Neural cell (in vitro differentiated cells): Measurements from ENCODE around the gene C1QC. TPM values are rescaled to one million over a fixed set of nuclear protein-coding genes. Genes with fewer than 3 reads are reported as not detected.

Experiments
- H2AFZ ChIP-seq: fragments of 200-600, 300-800 bp; sonication (generic), shearing (Covaris generic); 2 replicates; pipeline ENCODE4 v1.6.0; 2014; ENCODE audit warnings: low read depth, mild to moderate bottlenecking, antibody characterized with exemption, low read length, moderate library complexity
- H3F3A ChIP-seq: fragments of 200-600 bp; shearing (Covaris generic); 2 replicates; pipeline ENCODE4 v1.6.1; 2016; ENCODE audit warnings: mild to moderate bottlenecking, moderate library complexity, mixed read lengths, antibody characterized with exemption, low read length; ENCODE audit not compliant: insufficient read depth, poor library complexity, severe bottlenecking
- H3K27ac ChIP-seq: fragments of 200-600, 300-800 bp; sonication (generic), shearing (Covaris generic); 2 replicates; pipeline ENCODE4 v1.5.1; 2014; ENCODE audit warnings: mild to moderate bottlenecking, low read length, moderate library complexity
- H3K27me3 ChIP-seq: fragments of 300-800, 200-600 bp; sonication (generic), shearing (Covaris generic); 2 replicates; pipeline ENCODE4 v1.6.0; 2014; ENCODE audit warnings: mild to moderate bottlenecking, low read depth, low read length, moderate library complexity; ENCODE audit not compliant: insufficient read depth
- H3K36me3 ChIP-seq: fragments of 300-800, 200-600 bp; sonication (generic), shearing (Covaris generic); 2 replicates; pipeline ENCODE4 v1.5.1; 2014; ENCODE audit warnings: mild to moderate bottlenecking, antibody characterized with exemption, low read length, moderate library complexity; ENCODE audit not compliant: insufficient read depth
- H3K4me2 ChIP-seq: fragments of 300-800, 200-600 bp; sonication (generic), shearing (Covaris generic); 2 replicates; pipeline ENCODE4 v1.6.0; 2014; ENCODE audit warnings: mild to moderate bottlenecking, low read length
- H3K4me3 ChIP-seq: fragments of 300-800, 200-600 bp; sonication (generic), shearing (Covaris generic); 2 replicates; pipeline ENCODE4 v1.5.1; 2014; ENCODE audit warnings: mild to moderate bottlenecking, low read length, moderate library complexity
- H3K79me2 ChIP-seq: fragments of 200-600 bp; shearing (Covaris generic); replicated peaks from 2 replicates; pipeline ENCODE4 v1.6.0; 2014; ENCODE audit warnings: mild to moderate bottlenecking, low read length, moderate library complexity; ENCODE audit not compliant: insufficient read depth
- H3K9ac ChIP-seq: fragments of 300-800, 200-600 bp; sonication (generic), shearing (Covaris generic); 2 replicates; pipeline ENCODE4 v1.6.1; 2016; ENCODE audit warnings: mild to moderate bottlenecking, low read length, mixed read lengths
- H3K9me2 ChIP-seq: fragments of 200-600 bp; shearing (Covaris generic); 2 replicates; pipeline ENCODE4 v1.6.1; 2016; ENCODE audit warnings: mild to moderate bottlenecking, low read length, mixed read lengths; ENCODE audit not compliant: insufficient read depth
- H3K9me3 ChIP-seq: fragments of 200-600, 300-800 bp; sonication (generic), shearing (Covaris generic); 2 replicates; pipeline ENCODE4 v1.6.1; 2016; ENCODE audit warnings: mild to moderate bottlenecking, mixed run types, low read length, moderate library complexity, mixed read lengths
- H4K20me1 ChIP-seq: fragments of 200-600 bp; shearing (Covaris generic); 2 replicates; pipeline ENCODE4 v1.6.1; 2016; ENCODE audit warnings: mild to moderate bottlenecking, mixed run types; ENCODE audit not compliant: insufficient read depth
- CTCF ChIP-seq: fragments of 450-650 bp; IDR thresholded peaks from 2 replicates; pipeline ENCODE4 v1.5.1; 2014; ENCODE audit warnings: antibody characterized with exemption, mild to moderate bottlenecking, moderate library complexity; ENCODE audit not compliant: poor library complexity, severe bottlenecking
- EP300 ChIP-seq: fragments of 450-650 bp; conservative IDR thresholded peaks from 2 replicates; pipeline ENCODE4 v1.6.1; 2014; ENCODE audit warnings: antibody characterized with exemption, mild to moderate bottlenecking, moderate library complexity; ENCODE audit not compliant: poor library complexity, severe bottlenecking
- EZH2 ChIP-seq: fragments of 200-600, 300-800 bp; shearing (Covaris generic), sonication (generic); IDR thresholded peaks from 2 replicates; pipeline ENCODE4 v1.6.1; 2014; ENCODE audit warnings: antibody characterized with exemption, low read length, borderline replicate concordance, mild to moderate bottlenecking; ENCODE audit not compliant: insufficient read depth, poor library complexity, severe bottlenecking
- MXI1 ChIP-seq: fragments of 450-650 bp; conservative IDR thresholded peaks from 2 replicates; pipeline ENCODE4 v1.6.1; 2014; ENCODE audit warnings: antibody characterized with exemption, mild to moderate bottlenecking; ENCODE audit not compliant: poor library complexity, severe bottlenecking
- POLR2AphosphoS5 ChIP-seq: IDR thresholded peaks from 2 replicates; pipeline ENCODE4 v1.6.1; 2012
- RAD21 ChIP-seq: fragments of 450-650 bp; conservative IDR thresholded peaks from 2 replicates; pipeline ENCODE4 v1.6.1; 2014; ENCODE audit warnings: antibody characterized with exemption, mild to moderate bottlenecking, moderate library complexity
- REST ChIP-seq: IDR thresholded peaks from 2 replicates; pipeline ENCODE4 v1.6.1; 2012; ENCODE audit warnings: borderline replicate concordance
- SMC3 ChIP-seq: fragments of 450-650 bp; conservative IDR thresholded peaks from 2 replicates; pipeline ENCODE4 v1.6.1; 2014; ENCODE audit warnings: antibody characterized with exemption, mild to moderate bottlenecking, moderate library complexity; ENCODE audit not compliant: poor library complexity
- TAF1 ChIP-seq: IDR thresholded peaks from 2 replicates; pipeline ENCODE4 v1.6.1; 2012; ENCODE audit warnings: low read depth
- polyA plus RNA-seq: library from polyadenylated mRNA; depleted of rRNA; stranded (reverse); fragments of >200 nt; gene quantifications from 2 replicates; pipeline ENCODE4 v1.2.3, GENCODE V29; 2014

The C1QC gene
- polyA plus RNA-seq, 1 donor from 2014 or later, result not detected

- Histone ChIP-seq H3K27me3 (peaks cover 13% of the 10 kb centered on the region), H3K9ac (no peak overlapping the region), H3K36me3 (no peaks in the 10 kb centered on the region), H3K4me3 (no peak overlapping the region), H2AFZ (no peak overlapping the region), H4K20me1 (no peaks in the 10 kb centered on the region), H3K79me2 (no peaks in the 10 kb centered on the region), H3K9me2 (no peaks in the 10 kb centered on the region), H3K9me3 (no peaks in the 10 kb centered on the region), H3K27ac (no peak overlapping the region), H3K4me2 (no peak overlapping the region), H3F3A (no peaks in the 10 kb centered on the region)
- no peak for TF ChIP-seq MXI1
- TF ChIP-seq TAF1, result no peak
- TF ChIP-seq EP300, result no peak
- TF ChIP-seq EZH2, result no peak
- no peak for TF ChIP-seq POLR2AphosphoS5
- TF ChIP-seq SMC3, result no peak
- no peak for TF ChIP-seq REST
- no peak for TF ChIP-seq RAD21
These were observed 48.3 kb upstream of the C1QC start for GRCh38 chr1:22595108-22595507.

GRCh38 chr1:22597301-22597965 lies 46.0 kb upstream of the C1QC start:
- Histone ChIP-seq H3K36me3 (no peaks in the 10 kb centered on the region), H3K9me2 (no peaks in the 10 kb centered on the region), H3K9ac (no peak overlapping the region), H3K27ac (no peak overlapping the region), H4K20me1 (no peaks in the 10 kb centered on the region), H3K27me3 (peaks cover 10% of the 10 kb centered on the region), H3K9me3 (no peaks in the 10 kb centered on the region), H3F3A (no peaks in the 10 kb centered on the region), H3K4me2 (no peak overlapping the region), H3K79me2 (no peaks in the 10 kb centered on the region), H2AFZ (no peak overlapping the region), H3K4me3 (no peak overlapping the region)
- TF ChIP-seq EP300, result no peak
- TF ChIP-seq CTCF, result no peak
- no peak for TF ChIP-seq MXI1
- no peak for TF ChIP-seq SMC3
- no peak for TF ChIP-seq EZH2
- no peak for TF ChIP-seq POLR2AphosphoS5
